Endothelial cell of umbilical vein (primary cell): Measurements from ENCODE around the gene NEO1. TPM values are rescaled to one million over a fixed set of nuclear protein-coding genes. Genes with fewer than 3 reads are reported as not detected.

Source experiments
- BruUV-seq: library from RNA; stranded (reverse); fragments of 400-500 nt; replicated peaks from 2 replicates; lab custom pipeline; 2021; lab: Mats Ljungman, UMichigan
- CTCF ChIA-PET: fragments of 300-600, 350-600 bp; sonication (Branson Sonifier 250); formaldehyde crosslinking; loops from one replicate; lab custom pipeline; 2021; ENCODE audit warnings: antibody characterized with exemption, inconsistent platforms; lab: Charles Lee
- POLR2A ChIA-PET: fragments of 300-600, 350-600 bp; sonication (Branson Sonifier 250); formaldehyde crosslinking; loops from one replicate; lab custom pipeline; 2021; ENCODE audit warnings: antibody characterized with exemption, inconsistent platforms; lab: Charles Lee
- DNase-seq: peaks from one replicate; pipeline ENCODE4 v3.0.0-alpha.2; 2011; ENCODE audit warnings: low read depth, low spot score
- FAIRE-seq: peaks from 2 replicates; lab custom pipeline; 2011; peaks lifted over from hg19 to GRCh38; lab: Jason Lieb, UNC
- H2AFZ ChIP-seq: 2 replicates; pipeline ENCODE4 v1.6.0; 2012; ENCODE audit warnings: low read depth, low read length, control low read depth, inconsistent platforms
- H3K27ac ChIP-seq: 2 replicates; pipeline ENCODE4 v1.5.1; 2011; ENCODE audit warnings: low read depth, mild to moderate bottlenecking, control low read depth, low read length, moderate library complexity; ENCODE audit not compliant: insufficient read depth
- H3K27me3 ChIP-seq, 2 experiments: 2 replicates each; pipeline versions ENCODE4 v1.6.0 to v1.6.1; 2011; ENCODE audit warnings: low read length in 2 of 2, mixed read lengths in 1 of 2; ENCODE audit not compliant: control insufficient read depth in 2 of 2, insufficient read depth in 2 of 2
- H3K36me3 ChIP-seq, 2 experiments: 2 replicates in 1 of 2; 3 replicates in 1 of 2; pipeline ENCODE4 v1.5.1; 2011; ENCODE audit warnings: low read length in 2 of 2, mild to moderate bottlenecking in 1 of 2, moderate library complexity in 1 of 2; ENCODE audit not compliant: control insufficient read depth in 2 of 2, insufficient read depth in 2 of 2; ENCODE audit errors: extremely low read depth in 1 of 2
- H3K4me1 ChIP-seq: 3 replicates; pipeline ENCODE4 v1.5.1; 2011; ENCODE audit warnings: mild to moderate bottlenecking, low read length; ENCODE audit not compliant: control insufficient read depth, insufficient read depth; ENCODE audit errors: extremely low read depth
- H3K4me2 ChIP-seq: 2 replicates; pipeline ENCODE4 v1.6.1; 2011; ENCODE audit warnings: low read length, control low read depth, mixed read lengths; ENCODE audit not compliant: insufficient read depth
- H3K4me3 ChIP-seq, 3 experiments: fragments of 200-600 bp in 1 of 3; sonication (generic), shearing (Covaris generic) in 1 of 3; replicated peaks in 1 of 3; 2 replicates each; pipeline ENCODE4 v1.5.1; 2011 to 2016; ENCODE audit warnings: control low read depth in 3 of 3, low read length in 3 of 3, mild to moderate bottlenecking in 2 of 3, inconsistent platforms in 1 of 3, low read depth in 1 of 3, moderate library complexity in 1 of 3; ENCODE audit not compliant: insufficient read depth in 1 of 3
- H3K79me2 ChIP-seq: 2 replicates; pipeline ENCODE4 v1.6.0; 2012; ENCODE audit warnings: low read length, inconsistent platforms; ENCODE audit not compliant: control insufficient read depth, insufficient read depth
- H3K9ac ChIP-seq: replicated peaks from 2 replicates; pipeline ENCODE3; 2011; ENCODE audit warnings: low read length, control low read depth; ENCODE audit not compliant: insufficient read depth; ENCODE audit errors: extremely low read depth
- H3K9me1 ChIP-seq: replicated peaks from 3 replicates; pipeline ENCODE4 v1.6.0; 2011; ENCODE audit warnings: mild to moderate bottlenecking, low read length; ENCODE audit not compliant: control insufficient read depth, insufficient read depth; ENCODE audit errors: extremely low read depth
- H3K9me3 ChIP-seq: replicated peaks from 2 replicates; pipeline ENCODE4 v1.5.1; 2012; ENCODE audit warnings: low read length, inconsistent platforms; ENCODE audit not compliant: control insufficient read depth, insufficient read depth
- H4K20me1 ChIP-seq: replicated peaks from 2 replicates; pipeline ENCODE3; 2011; ENCODE audit warnings: mild to moderate bottlenecking, low read length; ENCODE audit not compliant: control insufficient read depth, insufficient read depth; ENCODE audit errors: extremely low read depth
- CTCF ChIP-seq, 2 donors: IDR thresholded peaks; 1 replicate in 1 of 2; 2 replicates in 1 of 2; pipeline ENCODE4 v1.5.1; 2011; ENCODE audit warnings: low read length in 2 of 2, mild to moderate bottlenecking in 2 of 2, moderate library complexity in 2 of 2, control low read depth in 1 of 2, inconsistent platforms in 1 of 2, low read depth in 1 of 2; ENCODE audit not compliant: insufficient read depth in 1 of 2; ENCODE audit errors: extremely low read depth in 1 of 2
- EZH2 ChIP-seq: IDR thresholded peaks from 2 replicates; pipeline ENCODE4 v1.6.1; 2012; ENCODE audit warnings: borderline replicate concordance, low read depth, mild to moderate bottlenecking, moderate library complexity, low read length, inconsistent platforms; ENCODE audit not compliant: severe bottlenecking
- FOS ChIP-seq: IDR thresholded peaks from 2 replicates; pipeline ENCODE4 v1.6.1; 2011; ENCODE audit warnings: mild to moderate bottlenecking, low read length, moderate library complexity, borderline replicate concordance; ENCODE audit not compliant: insufficient read depth
- GATA2 ChIP-seq: IDR thresholded peaks from 2 replicates; pipeline ENCODE4 v1.7.0; 2011; ENCODE audit warnings: low read depth, mild to moderate bottlenecking, moderate library complexity, mixed read lengths, low read length; ENCODE audit not compliant: insufficient read length, insufficient read depth
- JUN ChIP-seq: IDR thresholded peaks from 2 replicates; pipeline ENCODE4 v1.6.1; 2011; ENCODE audit warnings: borderline replicate concordance, low read depth; ENCODE audit not compliant: insufficient read length, insufficient read depth
- MAX ChIP-seq: IDR thresholded peaks from 2 replicates; pipeline ENCODE4 v1.6.1; 2011; ENCODE audit not compliant: insufficient read depth, insufficient read length
- MYC ChIP-seq: IDR thresholded peaks from one replicate; pipeline ENCODE4 v1.6.1; 2011; ENCODE audit warnings: mild to moderate bottlenecking, low read depth, low read length
- POLR2A ChIP-seq: IDR thresholded peaks from 2 replicates; pipeline ENCODE4 v1.6.1; 2012; ENCODE audit warnings: low read depth, mild to moderate bottlenecking, control low read depth, low read length
- POLR2AphosphoS5 ChIP-seq: IDR thresholded peaks from 2 replicates; pipeline ENCODE4 v1.6.1; 2012; ENCODE audit warnings: low read depth, mild to moderate bottlenecking, control low read depth, low read length, moderate library complexity; ENCODE audit not compliant: insufficient read depth
- dilution Hi-C: fragments of 300-500 bp; cut with MboI; formaldehyde crosslinking; loops from one replicate; pipeline ENCODE4 v1.15.0; 2019; ENCODE audit warnings: low sequenced_read_pairs; ENCODE audit not compliant: extremely low pct_ligation_motif_present
- intact Hi-C: fragments of 100-400 bp; cut with micrococcal nuclease; formaldehyde crosslinking; loops from one replicate; pipeline ENCODE4 v1.10.0; 2022
- polyA plus RNA-seq, 4 experiments: library from polyadenylated mRNA; depleted of rRNA in 3 of 4; stranded (reverse) in 3 of 4; unstranded in 1 of 4; fragments of >200 nt; gene quantifications; 2 replicates each; pipeline versions ENCODE4 v1.2.1 to v1.2.3, GENCODE V29; 2011 to 2012; ENCODE audit warnings: missing spikeins in 1 of 4
- total RNA-seq: library from RNA; stranded (reverse); gene quantifications from 2 replicates; pipeline ENCODE4 v1.2.3, GENCODE V29; 2021

The NEO1 gene
- total and polyA plus RNA-seq, 2 donors (not counting 3 experiments of a cell fraction or from before 2014, with no cell fraction given): 0.12 to 0.35 TPM

- no peak for DNase-seq
- Histone ChIP-seq H4K20me1 (no peaks in the 10 kb centered on the region), H3K79me2 (no peaks in the 10 kb centered on the region), H3K9me3 (no peaks in the 10 kb centered on the region), H3K36me3 (no peaks in the 10 kb centered on the region), H3K4me2 (no peak overlapping the region), H2AFZ (no peak overlapping the region), H3K4me3 (no peak overlapping the region), H3K27me3 (no peaks in the 10 kb centered on the region), H3K4me1 (no peaks in the 10 kb centered on the region), H3K9ac (no peak overlapping the region), H3K9me1 (no peaks in the 10 kb centered on the region), H3K27ac (no peak overlapping the region)
- intact Hi-C loops (no loop called here), dilution Hi-C loops (no loop called here)
- POLR2A ChIA-PET: no interaction called here
- no peak for FAIRE-seq
- BruUV-seq: no TSS peak
- CTCF ChIA-PET: no interaction called here
- no peak for TF ChIP-seq EZH2
- no peak for TF ChIP-seq GATA2
- TF ChIP-seq FOS: no peak
- TF ChIP-seq CTCF (IDR thresholded peaks at IDR 0.05; ENCODE audit: extremely low read depth in 1 of 2, insufficient read depth in 1 of 2, low read depth in 1 of 2, low read length in 2 of 2): no peak
- TF ChIP-seq POLR2AphosphoS5: no peak
- no peak for TF ChIP-seq JUN
- no peak for TF ChIP-seq MAX
- no peak for TF ChIP-seq POLR2A
- no peak for TF ChIP-seq MYC
These were observed 78.6 kb downstream of the NEO1 start for GRCh38 chr15:73130830-73131229.
